CD4-positive, alpha-beta T cell (primary cell): ENCODE data around the gene HSPB6. TPM values are rescaled to one million over a fixed set of nuclear protein-coding genes. Genes with fewer than 3 reads are reported as not detected.
A peak's percentile ranks its signal among the peaks of the same experiment; 100 is the strongest.

ENCODE experiments used
- ATAC-seq: fragments of 200-7000 bp; cut with Tn5 transposase; one replicate; pipeline ENCODE4 v1.10.0; 2022; ENCODE audit warnings: mild to moderate bottlenecking; ENCODE audit not compliant: poor library complexity
- CTCF ChIA-PET: fragments of 350-600 bp; sonication (Branson Sonifier 250); formaldehyde crosslinking; loops from one replicate; lab custom pipeline; 2021; ENCODE audit warnings: antibody characterized with exemption, inconsistent platforms; lab: Charles Lee
- POLR2A ChIA-PET: fragments of 350-600 bp; sonication (Branson Sonifier 250); formaldehyde crosslinking; loops from one replicate; lab custom pipeline; 2021; ENCODE audit warnings: antibody characterized with exemption, inconsistent platforms; lab: Charles Lee
- DNase-seq, 14 experiments: peaks; one replicate each; pipeline ENCODE4 v3.0.0-alpha.2; 2013 to 2020; ENCODE audit warnings: mixed read lengths in 2 of 14
- H3K27ac ChIP-seq, 2 donors: one replicate each; pipeline versions ENCODE4 v1.5.1 to v1.7.0; 2013; ENCODE audit warnings: low read length in 2 of 2, low read depth in 1 of 2, mild to moderate bottlenecking in 1 of 2
- H3K27me3 ChIP-seq, 2 experiments: 1 replicate in 1 of 2; 2 replicates in 1 of 2; pipeline versions ENCODE4 v1.6.1 to v1.7.0; 2013; ENCODE audit warnings: low read length in 2 of 2, control low read depth in 1 of 2, mild to moderate bottlenecking in 1 of 2, moderate library complexity in 1 of 2; ENCODE audit not compliant: insufficient read depth in 2 of 2, control insufficient read depth in 1 of 2
- H3K36me3 ChIP-seq: one replicate; pipeline ENCODE4 v1.6.1; 2013; ENCODE audit warnings: low read length, control low read depth; ENCODE audit not compliant: insufficient read depth
- H3K4me1 ChIP-seq: one replicate; pipeline ENCODE4 v1.6.1; 2013; ENCODE audit warnings: low read length, control low read depth; ENCODE audit not compliant: insufficient read depth
- H3K4me3 ChIP-seq: one replicate; pipeline ENCODE4 v1.5.1; 2013; ENCODE audit warnings: mild to moderate bottlenecking, low read length, moderate library complexity
- H3K9me3 ChIP-seq, 2 experiments: 1 replicate in 1 of 2; 2 replicates in 1 of 2; pipeline versions ENCODE4 v1.6.1 to v1.7.0; 2013; ENCODE audit warnings: low read length in 2 of 2, mild to moderate bottlenecking in 2 of 2, control low read depth in 1 of 2, moderate library complexity in 1 of 2; ENCODE audit not compliant: control insufficient read depth in 1 of 2, insufficient read depth in 1 of 2
- H3K27ac Mint-ChIP-seq: one replicate; pipeline ENCODE4 v1.8.0; 2020; ENCODE audit warnings: mixed read lengths
- H3K27me3 Mint-ChIP-seq: one replicate; pipeline ENCODE4 v1.8.0; 2021; ENCODE audit warnings: mixed read lengths
- H3K36me3 Mint-ChIP-seq: one replicate; pipeline ENCODE4 v1.8.0; 2021; ENCODE audit warnings: low read depth, mixed read lengths
- H3K4me1 Mint-ChIP-seq: one replicate; pipeline ENCODE4 v1.8.0; 2021; ENCODE audit warnings: low read depth, mixed read lengths
- H3K4me3 Mint-ChIP-seq: one replicate; pipeline ENCODE4 v1.8.0; 2020; ENCODE audit warnings: mild to moderate bottlenecking, mixed read lengths
- H3K9me3 Mint-ChIP-seq: one replicate; pipeline ENCODE4 v1.8.0; 2020; ENCODE audit warnings: mixed read lengths
- intact Hi-C, 2 experiments: fragments of 100-400 bp; cut with DNase I in 1 of 2; cut with micrococcal nuclease in 1 of 2; formaldehyde crosslinking; loops; one replicate each; pipeline versions ENCODE4 v1.15.1 to v1.9.0; 2023 to 2025; cut with DNase I, micrococcal nuclease
- total RNA-seq, 174 experiments: library from RNA in 2 of 174; stranded (reverse) in 2 of 174; gene quantifications; one replicate each; pipeline ENCODE4 v1.2.3 and lab custom pipeline; 2021 to 2026
- TF ChIP-seq, protein P1 (sequence below): fragments of 200-600 bp; IDR thresholded peaks from one replicate; pipeline ENCODE4 v1.8.0; 2022; ENCODE audit warnings: antibody characterized with exemption, mild to moderate bottlenecking

HSPB6 gene
- total RNA-seq, 2 experiments from 2014 or later: not detected

DNA sequence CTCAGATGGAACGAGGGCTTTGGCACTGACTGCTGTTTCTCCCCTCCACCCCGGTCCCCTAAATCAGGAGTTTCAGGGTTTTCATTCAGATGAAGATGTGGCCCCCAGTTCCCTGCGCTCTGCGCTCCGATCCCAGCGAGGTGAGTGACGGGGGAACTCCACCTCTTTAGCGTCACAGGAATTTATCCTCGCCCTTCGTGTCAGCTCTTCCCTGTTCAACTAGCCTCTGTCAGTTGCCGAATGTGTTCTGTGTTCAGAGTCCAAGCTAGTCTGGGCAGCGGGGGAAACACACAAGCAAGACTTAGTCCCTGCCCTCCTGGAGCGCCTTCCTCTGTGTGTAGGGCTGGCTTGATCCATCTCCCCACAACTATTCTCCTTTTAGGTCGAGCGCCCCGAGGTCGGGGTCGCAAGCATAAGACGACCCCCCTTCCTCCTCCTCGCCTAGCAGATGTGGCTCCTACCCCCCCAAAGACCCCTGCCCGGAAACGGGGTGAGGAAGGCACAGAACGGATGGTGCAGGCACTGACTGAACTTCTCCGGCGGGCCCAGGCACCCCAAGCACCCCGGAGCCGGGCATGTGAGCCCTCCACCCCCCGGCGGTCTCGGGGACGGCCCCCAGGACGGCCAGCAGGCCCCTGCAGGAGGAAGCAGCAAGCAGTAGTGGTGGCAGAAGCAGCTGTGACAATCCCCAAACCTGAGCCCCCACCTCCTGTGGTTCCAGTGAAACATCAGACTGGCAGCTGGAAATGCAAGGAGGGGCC, 37.2 kb downstream of the HSPB6 start:
- peak overlapping the region; percentile 95 for H3K4me3 Mint-ChIP-seq
- Histone ChIP-seq H3K4me1 (peaks cover 45% of the 10 kb centered on the region), H3K9me3 (no peaks in the 10 kb centered on the region), H3K27me3 (no peaks in the 10 kb centered on the region), H3K36me3 (peaks cover 47% of the 10 kb centered on the region), H3K4me3 (peak overlapping the region; percentile 83), H3K27ac (no peak overlapping the region)
- H3K9me3 Mint-ChIP-seq: no peaks in the 10 kb centered on the region
- H3K27ac Mint-ChIP-seq: peak overlapping the region; percentile 87
- intact Hi-C loops: loop anchor here (5.0 to 10.0 kb wide), 3 partner anchors 38 to 455 kb away; partner anchors contain the start of genes COX6B1 (in 1 of the 2), HSPB6 (in 1 of the 2), PROSER3 (in 1 of the 2) and USF2 (in 1 of the 2)
- ChIA-PET POLR2A (interaction anchor here (1.0 to 2.1 kb wide), 9 partner anchors 8 to 71 kb away, joined by 3 to 20 read pairs (median 10); partner anchors contain the start of genes COX6B1, IGFLR1, LIN37 and PSENEN), CTCF (no interaction called here)
- no peaks in the 10 kb centered on the region for H3K27me3 Mint-ChIP-seq
- H3K4me1 Mint-ChIP-seq: peaks cover 45% of the 10 kb centered on the region
- TF ChIP-seq, protein P1, sequence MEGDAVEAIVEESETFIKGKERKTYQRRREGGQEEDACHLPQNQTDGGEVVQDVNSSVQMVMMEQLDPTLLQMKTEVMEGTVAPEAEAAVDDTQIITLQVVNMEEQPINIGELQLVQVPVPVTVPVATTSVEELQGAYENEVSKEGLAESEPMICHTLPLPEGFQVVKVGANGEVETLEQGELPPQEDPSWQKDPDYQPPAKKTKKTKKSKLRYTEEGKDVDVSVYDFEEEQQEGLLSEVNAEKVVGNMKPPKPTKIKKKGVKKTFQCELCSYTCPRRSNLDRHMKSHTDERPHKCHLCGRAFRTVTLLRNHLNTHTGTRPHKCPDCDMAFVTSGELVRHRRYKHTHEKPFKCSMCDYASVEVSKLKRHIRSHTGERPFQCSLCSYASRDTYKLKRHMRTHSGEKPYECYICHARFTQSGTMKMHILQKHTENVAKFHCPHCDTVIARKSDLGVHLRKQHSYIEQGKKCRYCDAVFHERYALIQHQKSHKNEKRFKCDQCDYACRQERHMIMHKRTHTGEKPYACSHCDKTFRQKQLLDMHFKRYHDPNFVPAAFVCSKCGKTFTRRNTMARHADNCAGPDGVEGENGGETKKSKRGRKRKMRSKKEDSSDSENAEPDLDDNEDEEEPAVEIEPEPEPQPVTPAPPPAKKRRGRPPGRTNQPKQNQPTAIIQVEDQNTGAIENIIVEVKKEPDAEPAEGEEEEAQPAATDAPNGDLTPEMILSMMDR: no peak
- no peak for ATAC-seq
- H3K36me3 Mint-ChIP-seq: peaks cover 58% of the 10 kb centered on the region
- peak in 1 of 14 experiments; percentile 34 for DNase-seq

GRCh38 chr19:35718345-35719041, 38.3 kb downstream of the HSPB6 start:
- ATAC-seq (no peak), DNase-seq (peak in 12 of 14 experiments; percentile 23 to 68 (median 38))
- peaks cover 49% of the 10 kb centered on the region for H3K36me3 Mint-ChIP-seq
- Histone ChIP-seq H3K36me3 (peaks cover 36% of the 10 kb centered on the region), H3K4me1 (peaks cover 56% of the 10 kb centered on the region), H3K9me3 (no peaks in the 10 kb centered on the region), H3K27ac (peak overlapping the region; percentile 44 to 56), H3K4me3 (peak overlapping the region; percentile 83), H3K27me3 (no peaks in the 10 kb centered on the region)
- H3K4me1 Mint-ChIP-seq: peaks cover 55% of the 10 kb centered on the region
- H3K9me3 Mint-ChIP-seq: no peaks in the 10 kb centered on the region
- H3K27ac Mint-ChIP-seq: peak overlapping the region; percentile 87
- peak overlapping the region; percentile 95 for H3K4me3 Mint-ChIP-seq
- no peaks in the 10 kb centered on the region for H3K27me3 Mint-ChIP-seq
- ChIA-PET CTCF (no interaction called here), POLR2A (interaction anchor here (1.0 to 2.1 kb wide), 12 partner anchors 9 to 396 kb away, joined by 3 to 20 read pairs (median 5); partner anchors contain the start of genes COX6B1, IGFLR1, LIN37 and POLR2I)
- intact Hi-C loops: loop anchor here (5.0 to 10.0 kb wide), 3 partner anchors 39 to 454 kb away; partner anchors contain the start of genes COX6B1 (in 1 of the 2), HSPB6 (in 1 of the 2), PROSER3 (in 1 of the 2) and USF2 (in 1 of the 2)
- TF ChIP-seq, protein P1: no peak

GRCh38 chr19:35717665-35718344, 39.0 kb downstream of the HSPB6 start, which contains the start of gene KMT2B:
TSS of gene KMT2B (plus strand) at chr19:35718003. CDS start at chr19:35718019, 16 bp downstream.
- peaks cover 63% of the 10 kb centered on the region for H3K4me1 ChIP-seq

More at GRCh38 chr19:35717665-35718344, 39.0 kb downstream of the HSPB6 start, which contains the start of gene KMT2B:
- H3K27ac ChIP-seq: peak within 1 kb of the TSS; percentile 73 to 76
- ATAC-seq (peak; percentile 28), DNase-seq (no peak)
- TF ChIP-seq, protein P1: no peak
- H3K27me3 ChIP-seq: no peaks in the 10 kb centered on the region
- POLR2A ChIA-PET: interaction anchor here (1.0 to 2.1 kb wide), 10 partner anchors 10 to 397 kb away, joined by 3 to 20 read pairs (median 8); partner anchors contain the start of genes IGFLR1, LIN37, POLR2I and PSENEN
- H3K9me3 Mint-ChIP-seq: no peaks in the 10 kb centered on the region
- intact Hi-C loops: loop anchor here (1.0 to 10.0 kb wide), 11 partner anchors 16 to 453 kb away; partner anchors contain the start of genes PROSER3 (in 2 of the 2), PSENEN (in 2 of the 2), U2AF1L4 (in 2 of the 2) and COX6B1 (in 1 of the 2)
- peak within 1 kb of the TSS; percentile 96 for H3K4me3 ChIP-seq
- H3K4me3 Mint-ChIP-seq: peak within 1 kb of the TSS; percentile 95
- H3K27ac Mint-ChIP-seq: peak within 1 kb of the TSS; percentile 89
- peaks cover 42% of the 10 kb centered on the region for H3K36me3 Mint-ChIP-seq
- H3K9me3 ChIP-seq: no peaks in the 10 kb centered on the region
- CTCF ChIA-PET: no interaction called here
- H3K27me3 Mint-ChIP-seq: no peaks in the 10 kb centered on the region
- H3K4me1 Mint-ChIP-seq: peaks cover 62% of the 10 kb centered on the region
- H3K36me3 ChIP-seq: peaks cover 30% of the 10 kb centered on the region
